Endometrium (tissue), 2 donors: ENCODE measurements around the gene ATG16L1.

Experiments
- FAIRE-seq: peaks from 2 replicates; lab custom pipeline; 2012; peaks lifted over from hg19 to GRCh38; lab: Jason Lieb, UNC
- donor health status: control.
- donor health status: control.

Gene ATG16L1

GRCh38 chr2:233260661-233261060 is 9.2 kb downstream of the ATG16L1 start:
- FAIRE-seq: no peak

GRCh38 chr2:233261819-233262555 is 10.5 kb downstream of the ATG16L1 start:
- no peak for FAIRE-seq

- FAIRE-seq: no peak
Observed at GRCh38 chr2:233262562-233262961, 11.1 kb downstream of the ATG16L1 start.

GRCh38 chr2:233263045-233263570 is 11.6 kb downstream of the ATG16L1 start:
- no peak for FAIRE-seq

- FAIRE-seq: no peak
Observed at GRCh38 chr2:233264667-233265066, 13.2 kb downstream of the ATG16L1 start.

GRCh38 chr2:233265899-233266431 is 14.5 kb downstream of the ATG16L1 start:
- no peak for FAIRE-seq

- FAIRE-seq: no peak
Observed at GRCh38 chr2:233266481-233266880, 15.0 kb downstream of the ATG16L1 start.

GRCh38 chr2:233267516-233268245 is 16.2 kb downstream of the ATG16L1 start:
- no peak for FAIRE-seq

GRCh38 chr2:233270366-233270765 is 18.9 kb downstream of the ATG16L1 start:
- no peak for FAIRE-seq

GRCh38 chr2:233270951-233271350 is 19.5 kb downstream of the ATG16L1 start:
- FAIRE-seq: no peak

GRCh38 chr2:233271693-233272092 is 20.2 kb downstream of the ATG16L1 start:
- no peak for FAIRE-seq

- no peak for FAIRE-seq
Observed at GRCh38 chr2:233273120-233273519, 21.6 kb downstream of the ATG16L1 start.

- no peak for FAIRE-seq
Observed at GRCh38 chr2:233275223-233275622, 23.8 kb downstream of the ATG16L1 start.

GRCh38 chr2:233278921-233279320 is 27.4 kb downstream of the ATG16L1 start:
- no peak for FAIRE-seq

- FAIRE-seq: no peak
Observed at GRCh38 chr2:233280114-233280693, 28.7 kb downstream of the ATG16L1 start.

GRCh38 chr2:233281553-233281952 is 30.1 kb downstream of the ATG16L1 start:
- no peak for FAIRE-seq

- no peak for FAIRE-seq
Observed at GRCh38 chr2:233281992-233282603, 30.6 kb downstream of the ATG16L1 start.

- no peak for FAIRE-seq
Observed at GRCh38 chr2:233285921-233286320, 34.4 kb downstream of the ATG16L1 start.

GRCh38 chr2:233287871-233288270 is 36.4 kb downstream of the ATG16L1 start:
- FAIRE-seq: no peak

GRCh38 chr2:233288663-233289062 is 37.2 kb downstream of the ATG16L1 start:
- no peak for FAIRE-seq

GRCh38 chr2:233289648-233290047 is 38.2 kb downstream of the ATG16L1 start:
- no peak for FAIRE-seq
